Stimulated activated naive CD8-positive, alpha-beta T cell treated with anti-CD3 and anti-CD28 coated beads, Interleukin-15, Interleukin-2, amounts not matched to agents 100 ng/mL and 50 ng/mL, for 24 hours (primary cell): ENCODE data around the gene C2CD4C.
"Not testable (repeated sequence)": the region's sequence is repeated elsewhere in the genome, so short reads cannot be mapped to it uniquely, and the experiment has no call there.

Experiments used
- H3K27ac Mint-ChIP-seq: one replicate; pipeline ENCODE4 v1.8.0; 2021; ENCODE audit warnings: mild to moderate bottlenecking, mixed read lengths
- H3K27me3 Mint-ChIP-seq: one replicate; pipeline ENCODE4 v1.8.0; 2021; ENCODE audit warnings: mixed read lengths
- H3K36me3 Mint-ChIP-seq: one replicate; pipeline ENCODE4 v1.8.0; 2021; ENCODE audit warnings: low read depth, mixed read lengths
- H3K4me1 Mint-ChIP-seq: one replicate; pipeline ENCODE4 v1.8.0; 2021; ENCODE audit warnings: low read depth, mixed read lengths
- H3K4me3 Mint-ChIP-seq: one replicate; pipeline ENCODE4 v1.8.0; 2021; ENCODE audit warnings: mild to moderate bottlenecking, mixed read lengths
- H3K9me3 Mint-ChIP-seq: one replicate; pipeline ENCODE4 v1.8.0; 2021; ENCODE audit warnings: mixed read lengths

The C2CD4C gene

DNA sequence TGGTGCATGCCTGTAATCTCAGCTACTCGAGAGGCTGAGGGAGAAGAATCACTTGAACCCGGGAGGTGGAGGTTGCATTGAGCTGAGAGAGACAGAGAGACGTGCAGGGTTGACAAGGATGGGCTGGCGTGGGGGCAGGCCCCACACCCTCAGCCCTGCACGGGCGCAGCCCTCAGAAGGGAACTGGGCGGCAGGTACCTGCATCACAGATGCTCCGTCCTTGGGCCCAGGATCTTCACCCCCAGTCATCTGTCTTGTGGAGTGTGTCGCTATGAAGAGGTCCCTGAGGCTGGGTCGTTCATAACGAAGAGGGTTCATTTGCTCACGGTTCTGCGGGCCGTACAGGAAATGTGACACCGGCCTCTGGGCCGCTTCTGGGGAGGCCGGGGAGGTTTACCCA, 20.3 kb downstream of the C2CD4C start:
- Mint-ChIP-seq H3K4me1 (peaks cover 16% of the 10 kb centered on the region), H3K27me3 (peaks cover 42% of the 10 kb centered on the region), H3K27ac (no peak overlapping the region), H3K4me3 (no peak overlapping the region), H3K9me3 (no peaks in the 10 kb centered on the region), H3K36me3 (no peaks in the 10 kb centered on the region)

DNA sequence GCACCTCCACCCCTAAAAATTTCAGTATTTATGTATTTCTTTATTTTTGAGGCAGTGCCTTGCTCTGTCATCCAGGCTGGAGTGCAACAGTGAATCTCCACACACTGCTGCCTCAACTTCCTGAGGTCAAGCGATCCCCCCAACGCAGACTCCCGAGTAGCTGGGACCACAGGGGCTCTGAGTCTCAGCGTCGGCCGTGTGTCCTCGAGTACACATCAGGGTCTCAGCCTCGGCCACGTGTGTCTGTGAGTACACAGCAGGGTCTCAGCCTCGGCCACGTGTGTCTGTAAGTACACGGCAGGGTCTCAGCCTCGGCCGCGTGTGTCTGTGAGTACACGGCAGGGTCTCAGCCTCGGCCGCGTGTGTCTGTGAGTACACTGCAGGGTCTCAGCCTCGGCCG, 21.2 kb downstream of the C2CD4C start:
- Mint-ChIP-seq H3K36me3 (no peaks in the 10 kb centered on the region), H3K4me1 (peaks cover 20% of the 10 kb centered on the region), H3K27me3 (peaks cover 49% of the 10 kb centered on the region), H3K9me3 (no peaks in the 10 kb centered on the region), H3K4me3 (no peak overlapping the region), H3K27ac (no peak overlapping the region)

GRCh38 chr19:386632-387301, 22.2 kb downstream of the C2CD4C start:
- not testable (repeated sequence) for H3K4me3 Mint-ChIP-seq, H3K36me3 Mint-ChIP-seq, H3K9me3 Mint-ChIP-seq, H3K27ac Mint-ChIP-seq
- peaks cover 52% of the 10 kb centered on the region for H3K27me3 Mint-ChIP-seq
- peaks cover 26% of the 10 kb centered on the region for H3K4me1 Mint-ChIP-seq

- Mint-ChIP-seq H3K4me1 (peaks cover 26% of the 10 kb centered on the region), H3K27me3 (peaks cover 52% of the 10 kb centered on the region)
- not testable (repeated sequence) for H3K4me3 Mint-ChIP-seq, H3K9me3 Mint-ChIP-seq, H3K36me3 Mint-ChIP-seq, H3K27ac Mint-ChIP-seq
These were observed 22.8 kb downstream of the C2CD4C start for GRCh38 chr19:386189-386588.

DNA sequence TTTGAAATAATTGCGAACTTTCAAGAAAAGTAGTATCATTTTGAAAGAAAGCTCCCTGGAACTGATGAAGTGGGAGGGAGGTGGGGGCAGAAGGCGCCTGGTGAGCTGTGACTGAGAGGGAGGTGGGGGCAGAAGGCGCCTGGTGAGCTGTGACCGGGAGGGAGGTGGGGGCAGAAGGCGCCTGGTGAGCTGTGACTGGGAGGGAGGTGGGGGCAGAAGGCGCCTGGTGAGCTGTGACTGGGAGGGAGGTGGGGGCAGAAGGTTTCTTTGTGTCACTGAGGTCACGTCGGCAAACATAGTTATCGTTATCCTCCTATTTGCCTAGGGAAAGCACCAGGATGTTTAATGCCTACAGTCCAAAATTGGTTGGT, 24.2 kb downstream of the C2CD4C start:
- Mint-ChIP-seq H3K27ac (no peak overlapping the region), H3K4me1 (peaks cover 30% of the 10 kb centered on the region), H3K9me3 (no peaks in the 10 kb centered on the region), H3K4me3 (no peak overlapping the region), H3K27me3 (peaks cover 52% of the 10 kb centered on the region), H3K36me3 (no peaks in the 10 kb centered on the region)

- Mint-ChIP-seq H3K9me3 (no peaks in the 10 kb centered on the region), H3K4me1 (peaks cover 30% of the 10 kb centered on the region), H3K27ac (no peak overlapping the region), H3K36me3 (no peaks in the 10 kb centered on the region), H3K27me3 (peaks cover 52% of the 10 kb centered on the region), H3K4me3 (peak overlapping the region; percentile 20)
These were observed 24.8 kb downstream of the C2CD4C start for GRCh38 chr19:383922-384798.

DNA sequence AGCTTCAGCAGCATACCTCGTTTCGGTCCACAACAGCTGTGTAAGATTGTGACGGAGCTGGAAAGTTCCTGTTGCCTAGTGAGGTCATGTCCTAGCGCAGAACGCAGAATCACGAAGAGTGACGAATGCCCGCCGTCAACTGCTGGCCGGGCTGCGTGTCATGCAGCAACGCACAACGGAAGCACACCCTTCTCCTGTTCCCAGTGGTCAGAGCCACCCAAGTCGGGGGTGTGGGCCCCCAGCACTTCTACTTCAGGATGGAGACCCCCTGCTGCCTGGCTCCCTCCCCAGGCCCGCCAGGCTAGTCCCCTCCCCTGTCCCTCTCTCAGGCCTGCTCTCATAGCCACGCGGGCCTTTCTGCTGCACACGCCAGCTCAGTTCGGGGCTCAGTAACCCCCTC, 25.9 kb downstream of the C2CD4C start:
- H3K9me3 Mint-ChIP-seq: no peaks in the 10 kb centered on the region
- H3K27ac Mint-ChIP-seq: peak overlapping the region; percentile 91
- no peaks in the 10 kb centered on the region for H3K36me3 Mint-ChIP-seq
- peak overlapping the region; percentile 76 for H3K4me3 Mint-ChIP-seq
- peaks cover 46% of the 10 kb centered on the region for H3K27me3 Mint-ChIP-seq
- H3K4me1 Mint-ChIP-seq: peaks cover 30% of the 10 kb centered on the region

DNA sequence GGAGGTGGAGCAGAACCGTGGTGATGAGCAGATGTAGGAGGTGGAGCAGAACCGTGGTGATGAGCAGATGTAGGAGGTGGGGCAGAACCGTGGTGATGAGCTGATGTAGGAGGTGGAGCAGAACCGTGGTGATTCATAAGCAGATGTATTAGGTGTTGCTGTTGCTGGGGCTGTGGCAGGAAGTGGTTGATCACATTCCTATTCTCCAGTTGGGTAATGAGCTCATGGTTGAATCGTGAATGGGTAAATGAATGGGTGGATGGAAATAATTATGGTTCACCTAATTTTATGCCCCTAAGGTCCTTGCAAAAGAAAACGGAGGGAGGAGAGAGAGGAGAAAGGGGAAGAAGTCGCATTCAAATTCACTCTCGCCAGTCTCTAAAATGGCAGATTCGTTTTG, 26.4 kb downstream of the C2CD4C start:
- Mint-ChIP-seq H3K27ac (peak overlapping the region; percentile 91), H3K4me3 (peak overlapping the region; percentile 76), H3K4me1 (peaks cover 30% of the 10 kb centered on the region), H3K27me3 (peaks cover 43% of the 10 kb centered on the region)
- H3K36me3 Mint-ChIP-seq, H3K9me3 Mint-ChIP-seq: not testable (repeated sequence)

DNA sequence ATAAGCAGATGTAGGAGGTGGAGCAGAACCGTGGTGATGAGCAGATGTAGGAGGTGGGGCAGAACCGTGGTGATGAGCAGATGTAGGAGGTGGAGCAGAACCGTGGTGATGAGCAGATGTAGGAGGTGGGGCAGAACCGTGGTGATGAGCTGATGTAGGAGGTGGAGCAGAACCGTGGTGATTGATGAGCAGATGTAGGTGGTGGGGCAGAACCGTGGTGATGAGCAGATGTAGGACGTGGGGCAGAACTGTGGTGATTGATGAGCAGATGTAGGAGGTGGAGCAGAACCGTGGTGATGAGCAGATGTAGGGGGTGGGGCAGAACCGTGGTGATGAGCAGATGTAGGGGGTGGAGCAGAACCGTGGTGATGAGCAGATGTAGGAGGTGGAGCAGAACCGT, 27.0 kb downstream of the C2CD4C start:
- Mint-ChIP-seq H3K4me1 (peaks cover 30% of the 10 kb centered on the region), H3K27me3 (peaks cover 38% of the 10 kb centered on the region), H3K27ac (peak overlapping the region; percentile 57)
- not testable (repeated sequence) for H3K4me3 Mint-ChIP-seq, H3K36me3 Mint-ChIP-seq, H3K9me3 Mint-ChIP-seq

- H3K36me3 Mint-ChIP-seq, H3K9me3 Mint-ChIP-seq, H3K4me3 Mint-ChIP-seq: not testable (repeated sequence)
- H3K4me1 Mint-ChIP-seq: peaks cover 30% of the 10 kb centered on the region
- H3K27me3 Mint-ChIP-seq: peaks cover 27% of the 10 kb centered on the region
- peak overlapping the region; percentile 45 for H3K27ac Mint-ChIP-seq
These were observed 28.2 kb downstream of the C2CD4C start for GRCh38 chr19:380618-381219.

DNA sequence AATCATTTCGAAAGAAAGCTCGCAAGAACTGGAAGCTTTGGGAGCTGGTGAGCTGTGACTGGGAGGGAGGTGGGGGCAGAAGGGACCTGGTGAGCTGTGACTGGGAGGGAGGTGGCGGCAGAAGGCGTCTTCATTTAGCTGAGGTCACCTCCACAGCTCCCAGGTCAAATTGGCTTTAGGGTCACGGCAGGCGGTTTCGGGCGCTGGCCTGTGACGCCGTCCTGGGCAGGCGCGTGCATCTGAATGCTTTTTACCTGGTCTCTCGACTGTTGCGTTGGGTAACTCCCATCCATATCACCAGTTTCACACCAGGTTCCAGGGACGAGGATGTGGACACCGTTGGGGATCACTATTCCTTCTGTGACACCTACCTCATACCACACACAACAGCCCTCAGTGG, 29.2 kb downstream of the C2CD4C start:
- H3K4me3 Mint-ChIP-seq: no peak overlapping the region
- H3K27ac Mint-ChIP-seq: no peak overlapping the region
- H3K9me3 Mint-ChIP-seq: no peaks in the 10 kb centered on the region
- H3K27me3 Mint-ChIP-seq: peaks cover 20% of the 10 kb centered on the region
- no peaks in the 10 kb centered on the region for H3K36me3 Mint-ChIP-seq
- H3K4me1 Mint-ChIP-seq: peaks cover 30% of the 10 kb centered on the region

- Mint-ChIP-seq H3K27ac (no peak overlapping the region), H3K4me3 (no peak overlapping the region), H3K9me3 (no peaks in the 10 kb centered on the region), H3K27me3 (peaks cover 10% of the 10 kb centered on the region), H3K36me3 (no peaks in the 10 kb centered on the region), H3K4me1 (peaks cover 21% of the 10 kb centered on the region)
These were observed 30.2 kb downstream of the C2CD4C start for GRCh38 chr19:378706-379105.

DNA sequence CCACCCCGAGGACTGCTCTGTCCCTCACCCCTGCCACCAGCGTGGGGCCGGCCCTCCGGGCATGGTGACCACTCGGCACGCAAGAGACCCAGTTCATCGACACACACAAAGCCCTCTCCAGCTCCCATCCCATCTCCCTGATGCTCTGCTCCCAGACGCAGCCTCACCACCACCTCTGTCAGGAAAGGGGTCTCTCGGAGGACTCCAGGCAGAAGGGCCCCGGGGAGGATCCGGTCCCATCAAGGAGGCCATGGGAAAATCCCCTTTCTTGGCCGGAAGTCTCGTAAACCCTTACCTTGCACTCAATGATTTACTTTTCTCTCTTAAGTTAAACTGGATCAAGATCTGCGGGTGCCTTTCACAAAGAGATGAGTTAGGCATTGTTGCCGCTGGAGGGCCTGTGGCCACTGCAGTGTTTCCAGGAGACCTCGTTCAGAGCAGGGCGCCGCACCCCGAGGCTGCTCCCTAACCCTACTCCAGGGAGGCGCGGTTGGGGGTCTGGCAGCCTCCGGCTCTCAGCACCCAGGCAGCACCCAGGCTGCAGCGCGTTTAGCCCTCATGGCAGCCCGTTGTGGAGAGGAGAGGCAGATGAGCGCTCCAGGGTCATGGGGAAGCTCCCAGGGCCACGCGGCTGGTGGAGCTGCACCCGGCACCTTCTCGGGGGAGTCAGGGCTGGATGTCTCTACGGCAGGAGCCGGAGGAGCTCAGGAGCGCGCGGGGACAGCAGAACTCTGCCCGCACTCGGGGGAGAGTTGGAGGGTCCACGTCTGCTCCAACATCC, 31.0 kb downstream of the C2CD4C start:
- H3K4me1 Mint-ChIP-seq: peaks cover 14% of the 10 kb centered on the region
- H3K9me3 Mint-ChIP-seq: no peaks in the 10 kb centered on the region
- no peak overlapping the region for H3K4me3 Mint-ChIP-seq
- no peak overlapping the region for H3K27ac Mint-ChIP-seq
- peaks cover 5% of the 10 kb centered on the region for H3K27me3 Mint-ChIP-seq
- H3K36me3 Mint-ChIP-seq: no peaks in the 10 kb centered on the region

DNA sequence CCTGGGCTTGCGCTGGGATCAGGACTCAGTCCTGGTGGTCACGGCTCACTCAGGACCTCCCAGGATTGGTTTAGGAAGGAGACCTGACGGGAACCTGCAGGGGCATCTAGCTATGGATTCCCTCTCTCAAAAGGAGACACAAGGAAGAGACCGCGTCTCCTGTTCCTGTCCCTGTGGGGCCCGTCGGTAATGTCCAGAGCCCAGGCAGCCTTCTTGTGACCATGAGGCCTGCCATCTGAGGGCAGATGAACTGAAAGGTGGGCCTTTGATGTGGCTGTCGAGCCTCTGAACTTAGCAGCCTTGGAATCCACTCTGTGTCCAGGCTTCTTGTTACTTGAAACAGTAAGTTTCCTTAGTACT, 32.9 kb downstream of the C2CD4C start:
- no peak overlapping the region for H3K4me3 Mint-ChIP-seq
- H3K4me1 Mint-ChIP-seq: peaks cover 4% of the 10 kb centered on the region
- H3K27me3 Mint-ChIP-seq: peaks cover 10% of the 10 kb centered on the region
- no peaks in the 10 kb centered on the region for H3K36me3 Mint-ChIP-seq
- no peak overlapping the region for H3K27ac Mint-ChIP-seq
- H3K9me3 Mint-ChIP-seq: no peaks in the 10 kb centered on the region
